ENCODE measurements around the gene NPL. TPM values are rescaled to one million over a fixed set of nuclear protein-coding genes. Genes with fewer than 3 reads are reported as not detected.

NPL gene
- total RNA-seq, 2 donors from 2014 or later, result 3.4 to 5.3 TPM

GRCh38 chr1:182766050-182766449 lies 23.5 kb upstream of the NPL start:
- no peaks in the 10 kb centered on the region for H3K36me3 Mint-ChIP-seq
- H3K4me1 Mint-ChIP-seq (ENCODE audit: low read depth in 2 of 2), result no peaks in the 10 kb centered on the region
- no peaks in the 10 kb centered on the region for H3K9me3 Mint-ChIP-seq
- no peak overlapping the region for H3K4me3 Mint-ChIP-seq
- peaks cover 22 to 23% of the 10 kb centered on the region in 2 donors for H3K27me3 Mint-ChIP-seq
- DNase-seq (ENCODE audit: low spot score), result no peak
- H3K27ac Mint-ChIP-seq, result no peak overlapping the region
- ATAC-seq, result no peak

- ATAC-seq, result no peak
- Mint-ChIP-seq H3K9me3 (no peaks in the 10 kb centered on the region), H3K27ac (no peak overlapping the region), H3K36me3 (no peaks in the 10 kb centered on the region), H3K27me3 (peaks cover 28 to 30% of the 10 kb centered on the region in 2 donors), H3K4me1 (ENCODE audit: low read depth in 2 of 2) (no peaks in the 10 kb centered on the region), H3K4me3 (no peak overlapping the region)
- no peak for DNase-seq (ENCODE audit: low spot score)
These were observed 22.5 kb upstream of the NPL start for GRCh38 chr1:182766881-182767645.

- Mint-ChIP-seq H3K27ac (no peak overlapping the region), H3K36me3 (no peaks in the 10 kb centered on the region), H3K4me1 (ENCODE audit: low read depth in 2 of 2) (no peaks in the 10 kb centered on the region), H3K4me3 (no peak overlapping the region), H3K27me3 (peaks cover 23 to 24% of the 10 kb centered on the region in 2 donors), H3K9me3 (no peaks in the 10 kb centered on the region)
- DNase-seq (ENCODE audit: low spot score) (no peak), ATAC-seq (no peak)
These were observed 20.6 kb upstream of the NPL start for GRCh38 chr1:182768963-182769362.

- H3K4me3 Mint-ChIP-seq, result no peak overlapping the region
- H3K4me1 Mint-ChIP-seq (ENCODE audit: low read depth in 2 of 2), result no peaks in the 10 kb centered on the region
- peaks cover 25 to 27% of the 10 kb centered on the region in 2 donors for H3K27me3 Mint-ChIP-seq
- no peaks in the 10 kb centered on the region for H3K36me3 Mint-ChIP-seq
- H3K27ac Mint-ChIP-seq, result no peak overlapping the region
- ATAC-seq, result no peak
- no peak for DNase-seq (ENCODE audit: low spot score)
- no peaks in the 10 kb centered on the region for H3K9me3 Mint-ChIP-seq
These were observed 19.3 kb upstream of the NPL start for GRCh38 chr1:182770232-182770631.

GRCh38 chr1:182771187-182771984 lies 18.2 kb upstream of the NPL start:
- no peaks in the 10 kb centered on the region for H3K9me3 Mint-ChIP-seq
- H3K4me3 Mint-ChIP-seq, result no peak overlapping the region
- ATAC-seq (no peak), DNase-seq (ENCODE audit: low spot score) (no peak)
- H3K36me3 Mint-ChIP-seq, result no peaks in the 10 kb centered on the region
- H3K27me3 Mint-ChIP-seq, result peaks cover 29 to 30% of the 10 kb centered on the region in 2 donors
- H3K27ac Mint-ChIP-seq, result no peak overlapping the region
- H3K4me1 Mint-ChIP-seq (ENCODE audit: low read depth in 2 of 2), result no peaks in the 10 kb centered on the region

- H3K36me3 Mint-ChIP-seq, result no peaks in the 10 kb centered on the region
- ATAC-seq, result no peak
These were observed 12.2 kb upstream of the NPL start for GRCh38 chr1:182777386-182777785.

GRCh38 chr1:182778862-182779261 lies 10.7 kb upstream of the NPL start:
- H3K9me3 Mint-ChIP-seq, result no peaks in the 10 kb centered on the region
- ATAC-seq (no peak), DNase-seq (ENCODE audit: low spot score) (no peak)
- H3K4me3 Mint-ChIP-seq, result no peak overlapping the region
- no peaks in the 10 kb centered on the region for H3K36me3 Mint-ChIP-seq
- peaks cover 10 to 14% of the 10 kb centered on the region in 2 donors for H3K4me1 Mint-ChIP-seq (ENCODE audit: low read depth in 2 of 2)
- no peak overlapping the region for H3K27ac Mint-ChIP-seq
- H3K27me3 Mint-ChIP-seq, result peaks cover 17 to 18% of the 10 kb centered on the region in 2 donors

More at GRCh38 chr1:182777386-182777785, 12.2 kb upstream of the NPL start:
- H3K27ac Mint-ChIP-seq, result no peak overlapping the region
- no peak for DNase-seq (ENCODE audit: low spot score)
- H3K9me3 Mint-ChIP-seq, result no peaks in the 10 kb centered on the region
- H3K27me3 Mint-ChIP-seq, result peaks cover 15 to 18% of the 10 kb centered on the region in 2 donors
- H3K4me1 Mint-ChIP-seq (ENCODE audit: low read depth in 2 of 2), result peaks cover 7 to 14% of the 10 kb centered on the region in 2 donors
- H3K4me3 Mint-ChIP-seq, result no peak overlapping the region

- H3K4me3 Mint-ChIP-seq, result no peak overlapping the region
- peaks cover 12 to 13% of the 10 kb centered on the region in 2 donors for H3K27me3 Mint-ChIP-seq
- H3K4me1 Mint-ChIP-seq (ENCODE audit: low read depth in 2 of 2), result peaks cover 10 to 14% of the 10 kb centered on the region in 2 donors
- H3K36me3 Mint-ChIP-seq, result no peaks in the 10 kb centered on the region
- DNase-seq (ENCODE audit: low spot score), result no peak
- no peaks in the 10 kb centered on the region for H3K9me3 Mint-ChIP-seq
- no peak for ATAC-seq
- H3K27ac Mint-ChIP-seq, result no peak overlapping the region
These were observed 10.0 kb upstream of the NPL start for GRCh38 chr1:182779530-182779929.

- Mint-ChIP-seq H3K9me3 (no peaks in the 10 kb centered on the region), H3K4me1 (ENCODE audit: low read depth in 2 of 2) (peaks cover 10 to 14% of the 10 kb centered on the region in 2 donors), H3K36me3 (no peaks in the 10 kb centered on the region), H3K27me3 (peaks cover 5 to 8% of the 10 kb centered on the region in 2 donors), H3K4me3 (no peak overlapping the region), H3K27ac (peak overlapping the region in 1 of 2 donors; percentile 1)
- ATAC-seq (peak; percentile 71 to 84), DNase-seq (ENCODE audit: low spot score) (peak; percentile 81)
These were observed 7.6 kb upstream of the NPL start for GRCh38 chr1:182781841-182782586.

- peaks cover 10 to 14% of the 10 kb centered on the region in 2 donors for H3K4me1 Mint-ChIP-seq (ENCODE audit: low read depth in 2 of 2)
- no peaks in the 10 kb centered on the region for H3K36me3 Mint-ChIP-seq
- ATAC-seq, result no peak
- no peak for DNase-seq (ENCODE audit: low spot score)
- no peak overlapping the region for H3K4me3 Mint-ChIP-seq
- peak overlapping the region in 1 of 2 donors; percentile 1 for H3K27ac Mint-ChIP-seq
- no peaks in the 10 kb centered on the region for H3K9me3 Mint-ChIP-seq
- H3K27me3 Mint-ChIP-seq, result peaks cover 5 to 12% of the 10 kb centered on the region in 2 donors
These were observed 7.0 kb upstream of the NPL start for GRCh38 chr1:182782587-182782913.

- DNase-seq (ENCODE audit: low spot score) (no peak), ATAC-seq (no peak)
- H3K36me3 Mint-ChIP-seq, result no peaks in the 10 kb centered on the region
- H3K4me3 Mint-ChIP-seq, result no peak overlapping the region
- peaks cover 10 to 14% of the 10 kb centered on the region in 2 donors for H3K4me1 Mint-ChIP-seq (ENCODE audit: low read depth in 2 of 2)
- H3K9me3 Mint-ChIP-seq, result no peaks in the 10 kb centered on the region
- peaks cover 9 to 12% of the 10 kb centered on the region in 2 donors for H3K27me3 Mint-ChIP-seq
- H3K27ac Mint-ChIP-seq, result no peak overlapping the region
These were observed 6.5 kb upstream of the NPL start for GRCh38 chr1:182783068-182783467.

- DNase-seq (ENCODE audit: low spot score), result no peak
- H3K36me3 Mint-ChIP-seq, result no peaks in the 10 kb centered on the region
- no peak overlapping the region for H3K27ac Mint-ChIP-seq
- H3K4me1 Mint-ChIP-seq (ENCODE audit: low read depth in 2 of 2), result peaks cover 16 to 19% of the 10 kb centered on the region in 2 donors
- no peak overlapping the region for H3K4me3 Mint-ChIP-seq
- ATAC-seq, result no peak
- no peaks in the 10 kb centered on the region for H3K9me3 Mint-ChIP-seq
- H3K27me3 Mint-ChIP-seq, result peaks cover 12 to 14% of the 10 kb centered on the region in 2 donors
These were observed 4.9 kb upstream of the NPL start for GRCh38 chr1:182784556-182785171.

GRCh38 chr1:182785181-182785580 lies 4.4 kb upstream of the NPL start:
- H3K4me3 Mint-ChIP-seq, result no peak overlapping the region
- H3K27me3 Mint-ChIP-seq, result peaks cover 12 to 14% of the 10 kb centered on the region in 2 donors
- ATAC-seq, result no peak
- H3K4me1 Mint-ChIP-seq (ENCODE audit: low read depth in 2 of 2), result peaks cover 19 to 20% of the 10 kb centered on the region in 2 donors
- DNase-seq (ENCODE audit: low spot score), result no peak
- H3K36me3 Mint-ChIP-seq, result no peaks in the 10 kb centered on the region
- H3K27ac Mint-ChIP-seq, result no peak overlapping the region
- H3K9me3 Mint-ChIP-seq, result no peaks in the 10 kb centered on the region
